Upper lobe of left lung (tissue), 6 donors: ENCODE results near the gene CEP131. TPM values are rescaled to one million over a fixed set of nuclear protein-coding genes. Genes with fewer than 3 reads are reported as not detected.

Experiments used
- ATAC-seq, 2 donors: fragments of 200-7000 bp; cut with Tn5 transposase; one replicate each; pipeline ENCODE4 v1.9.1; 2022; ENCODE audit warnings: mild to moderate bottlenecking in 2 of 2, moderate library complexity in 2 of 2; ENCODE audit not compliant: low FRiP score in 2 of 2
- DNase-seq, 2 donors: peaks; one replicate each; pipeline ENCODE4 v3.0.0-alpha.2; 2019 to 2020
- H3K27ac ChIP-seq, 4 donors: fragments of 200-600 bp; sonication (generic); one replicate each; pipeline ENCODE4 v1.5.1; 2016 to 2019
- H3K27me3 ChIP-seq, 4 donors: fragments of 200-600 bp; sonication (generic); one replicate each; pipeline ENCODE4 v1.5.1; 2017 to 2019
- H3K36me3 ChIP-seq, 4 donors: fragments of 200-600 bp; sonication (generic); one replicate each; pipeline ENCODE4 v1.5.1; 2016 to 2019
- H3K4me1 ChIP-seq, 4 donors: fragments of 200-600 bp; sonication (generic); one replicate each; pipeline ENCODE4 v1.5.1; 2018 to 2019
- H3K4me3 ChIP-seq, 4 donors: fragments of 200-600 bp; sonication (generic); one replicate each; pipeline ENCODE4 v1.5.1; 2017 to 2019; ENCODE audit warnings: mild to moderate bottlenecking in 2 of 4, moderate library complexity in 1 of 4
- H3K9me3 ChIP-seq, 4 donors: fragments of 200-600 bp; sonication (generic); one replicate each; pipeline ENCODE4 v1.5.1; 2018 to 2019
- EP300 ChIP-seq, 4 donors: sonication (generic); formaldehyde crosslinking; IDR thresholded peaks; one replicate each; pipeline ENCODE4 v1.5.1; 2017; ENCODE audit warnings: antibody characterized with exemption in 4 of 4, control low read depth in 2 of 4
- POLR2A ChIP-seq, 4 donors: fragments of 450-650 bp; IDR thresholded peaks; one replicate each; pipeline ENCODE4 v1.5.1; 2016 to 2017; ENCODE audit warnings: antibody characterized with exemption in 4 of 4, mild to moderate bottlenecking in 2 of 4
- POLR2AphosphoS5 ChIP-seq, 2 donors: sonication (generic); formaldehyde crosslinking; IDR thresholded peaks; one replicate each; pipeline ENCODE4 v1.5.1; 2017; ENCODE audit warnings: antibody characterized with exemption in 2 of 2
- WGBS, 2 donors: methylation state at CpG; one replicate each; pipeline ENCODE4 v1.1.5; 2017 to 2018; 5-methylcytosine and 5-hydroxymethylcytosine counted together
- total RNA-seq, 6 donors: library from RNA; depleted of rRNA in 4 of 6; stranded (reverse); fragments of >200 nt in 4 of 6; gene quantifications; one replicate each; pipeline versions ENCODE4 v1.1.0 to v1.2.1, GENCODE V29; 2016 to 2021
- TF ChIP-seq, protein P1 (sequence below), 6 experiments: fragments of 450-650 bp in 4 of 6; fragments of 200-600 bp in 2 of 6; sonication (generic) in 2 of 6; IDR thresholded peaks; one replicate each; pipeline ENCODE4 v1.5.1; 2016 to 2019; ENCODE audit warnings: antibody characterized with exemption in 6 of 6
- donor health status: DM: no; HTN: no; CAD: no; lungs with moderate emphysema.
- donor health status: DM: no; HTN: yes; CAD: no; lungs with severe emphysema.

CEP131 gene
- total RNA-seq, 6 donors from 2014 or later, result 5.3 to 55.5 (median 12.6) TPM

DNA sequence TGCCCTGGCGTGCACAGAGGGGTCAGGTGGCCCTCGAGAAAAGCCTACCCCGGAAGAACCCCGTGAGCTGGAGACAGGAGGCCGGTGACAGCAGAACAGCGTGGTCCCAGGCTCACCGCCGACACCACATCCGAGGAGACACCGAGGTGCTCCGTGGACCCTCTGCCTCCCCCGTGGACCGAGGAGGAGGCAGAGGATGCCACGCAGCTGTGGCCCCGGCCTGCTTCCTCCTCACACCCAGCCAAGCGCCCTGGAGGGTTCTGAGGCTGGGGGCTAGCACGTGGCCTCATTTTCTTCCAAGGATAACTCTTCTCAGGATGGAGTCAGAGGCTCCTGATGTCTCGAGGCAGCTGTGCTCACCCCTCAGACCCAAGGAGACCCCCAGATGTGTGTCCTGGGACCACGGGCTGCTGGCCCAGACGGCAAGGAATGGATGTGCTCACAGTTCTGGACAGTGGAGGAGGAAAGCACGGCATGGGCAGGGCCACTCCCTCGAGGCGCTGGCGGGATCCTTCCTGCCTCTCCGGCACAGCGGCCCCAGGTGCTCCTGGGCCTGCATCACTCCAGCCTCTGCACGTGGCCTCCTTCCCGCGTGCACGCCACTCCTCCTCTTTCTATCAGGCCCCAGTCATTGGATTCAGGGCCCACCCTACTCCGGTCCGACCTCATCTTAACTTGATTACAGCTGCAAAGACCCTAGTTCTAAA is 61.9 kb downstream of the CEP131 start:
- DNase-seq (peak in 1 of 2 donors; percentile 58), ATAC-seq (no peak)
- peak overlapping the region in 1 of 4 donors; percentile 60 for H3K4me3 ChIP-seq
- TF ChIP-seq POLR2A (IDR thresholded peaks at IDR 0.05) (no peak), POLR2AphosphoS5 (IDR thresholded peaks at IDR 0.05) (no peak), EP300 (IDR thresholded peaks at IDR 0.05) (no peak)
- TF ChIP-seq, protein P1, sequence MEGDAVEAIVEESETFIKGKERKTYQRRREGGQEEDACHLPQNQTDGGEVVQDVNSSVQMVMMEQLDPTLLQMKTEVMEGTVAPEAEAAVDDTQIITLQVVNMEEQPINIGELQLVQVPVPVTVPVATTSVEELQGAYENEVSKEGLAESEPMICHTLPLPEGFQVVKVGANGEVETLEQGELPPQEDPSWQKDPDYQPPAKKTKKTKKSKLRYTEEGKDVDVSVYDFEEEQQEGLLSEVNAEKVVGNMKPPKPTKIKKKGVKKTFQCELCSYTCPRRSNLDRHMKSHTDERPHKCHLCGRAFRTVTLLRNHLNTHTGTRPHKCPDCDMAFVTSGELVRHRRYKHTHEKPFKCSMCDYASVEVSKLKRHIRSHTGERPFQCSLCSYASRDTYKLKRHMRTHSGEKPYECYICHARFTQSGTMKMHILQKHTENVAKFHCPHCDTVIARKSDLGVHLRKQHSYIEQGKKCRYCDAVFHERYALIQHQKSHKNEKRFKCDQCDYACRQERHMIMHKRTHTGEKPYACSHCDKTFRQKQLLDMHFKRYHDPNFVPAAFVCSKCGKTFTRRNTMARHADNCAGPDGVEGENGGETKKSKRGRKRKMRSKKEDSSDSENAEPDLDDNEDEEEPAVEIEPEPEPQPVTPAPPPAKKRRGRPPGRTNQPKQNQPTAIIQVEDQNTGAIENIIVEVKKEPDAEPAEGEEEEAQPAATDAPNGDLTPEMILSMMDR (IDR thresholded peaks at IDR 0.05), result no peak
- peaks cover 14 to 29% (median 21%) of the 10 kb centered on the region in 4 donors for H3K4me1 ChIP-seq
- no peaks in the 10 kb centered on the region for H3K36me3 ChIP-seq
- WGBS, 2 donors, result 64 to 74% methylated on average over 10 to 28 of the region's 32 CpGs
- H3K27ac ChIP-seq, result peak overlapping the region; percentile 66 to 92 (median 85)
- H3K27me3 ChIP-seq, result peaks cover 1 to 7% (median 5%) of the 10 kb centered on the region in 4 donors
- H3K9me3 ChIP-seq, result no peaks in the 10 kb centered on the region

DNA sequence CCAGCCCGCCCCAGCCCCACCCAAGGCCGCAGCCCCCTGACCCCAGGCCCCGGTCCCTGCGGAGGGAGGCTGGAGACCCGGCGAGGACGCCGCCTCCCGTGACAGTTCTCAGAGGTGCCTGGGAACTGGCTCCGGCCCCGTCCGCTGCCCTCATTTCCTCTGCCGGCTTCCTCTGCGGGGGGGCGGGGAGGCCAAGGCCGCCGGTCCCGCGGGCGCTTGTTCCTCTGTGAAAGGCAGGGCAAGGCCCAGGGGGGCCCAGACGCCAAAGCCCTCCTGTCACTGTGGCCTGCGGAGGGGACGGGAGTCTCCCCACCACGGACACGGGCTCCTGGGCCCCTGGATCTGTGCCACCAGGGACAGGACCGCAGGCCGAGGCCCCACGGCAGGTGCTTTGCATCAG is 62.5 kb downstream of the CEP131 start:
- Histone ChIP-seq H3K4me1 (peaks cover 9 to 25% (median 17%) of the 10 kb centered on the region in 4 donors), H3K36me3 (no peaks in the 10 kb centered on the region), H3K27ac (peak overlapping the region; percentile 66 to 92 (median 85)), H3K27me3 (peaks cover 0 to 3% (median 2%) of the 10 kb centered on the region in 4 donors), H3K4me3 (peak overlapping the region; percentile 25 to 60 (median 44)), H3K9me3 (no peaks in the 10 kb centered on the region)
- ATAC-seq (peak; percentile 37 to 55), DNase-seq (peak; percentile 66 to 90)
- peak in 1 of 4 donors; percentile 46 for TF ChIP-seq POLR2A (IDR thresholded peaks at IDR 0.05)
- TF ChIP-seq, protein P1 (IDR thresholded peaks at IDR 0.05), result no peak
- TF ChIP-seq POLR2AphosphoS5 (IDR thresholded peaks at IDR 0.05), result peak in 1 of 2 donors; percentile 33
- no peak for TF ChIP-seq EP300 (IDR thresholded peaks at IDR 0.05)
- WGBS, 2 donors, result 27 to 52% methylated on average over 3 to 14 of the region's 28 CpGs

DNA sequence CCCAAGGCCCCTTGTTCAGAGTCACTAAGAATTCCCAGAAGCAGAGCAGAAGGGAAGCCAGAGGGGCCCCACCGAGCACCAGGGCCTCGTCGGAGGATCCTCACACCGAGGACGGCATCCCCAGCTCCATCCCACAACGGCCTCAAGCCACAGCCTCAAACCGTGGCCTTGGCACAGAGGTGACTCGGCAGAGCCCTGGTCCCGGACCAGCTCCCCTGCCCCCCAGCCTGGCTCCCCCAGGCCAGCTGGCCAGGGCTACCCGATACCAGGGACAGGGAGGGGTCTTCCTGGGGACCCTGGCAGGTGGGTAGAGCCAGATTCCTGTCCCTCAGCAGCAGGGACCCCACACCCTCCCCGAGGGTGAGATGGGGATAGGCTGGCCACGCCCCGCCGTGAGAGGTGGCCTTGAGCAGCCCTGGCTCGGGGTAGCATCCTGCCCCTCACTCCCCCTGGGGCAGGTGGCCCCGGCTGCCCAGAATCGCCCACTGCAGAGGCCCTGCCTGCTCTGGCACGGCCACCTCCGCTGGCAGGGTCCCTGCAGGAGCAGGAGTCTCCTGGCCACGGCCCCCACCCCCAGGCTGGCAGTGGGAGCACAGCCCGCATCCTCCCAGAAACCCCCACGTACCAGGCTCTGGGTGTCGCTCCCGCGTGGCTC is 63.0 kb downstream of the CEP131 start:
- TF ChIP-seq EP300 (IDR thresholded peaks at IDR 0.05) (no peak), POLR2AphosphoS5 (IDR thresholded peaks at IDR 0.05) (no peak), POLR2A (IDR thresholded peaks at IDR 0.05) (no peak)
- TF ChIP-seq, protein P1 (IDR thresholded peaks at IDR 0.05), result no peak
- Histone ChIP-seq H3K27ac (peak overlapping the region; percentile 66 to 92 (median 85)), H3K9me3 (no peaks in the 10 kb centered on the region), H3K4me3 (peak overlapping the region; percentile 25 to 60 (median 44)), H3K36me3 (no peaks in the 10 kb centered on the region), H3K27me3 (peaks cover 0 to under 1% (median 0%) of the 10 kb centered on the region in 4 donors), H3K4me1 (peaks cover 9 to 25% (median 16%) of the 10 kb centered on the region in 4 donors)
- DNase-seq (no peak), ATAC-seq (peak; percentile 4 to 6)
- WGBS, 2 donors, result 50 to 54% methylated on average over 10 to 16 of the region's 25 CpGs

DNA sequence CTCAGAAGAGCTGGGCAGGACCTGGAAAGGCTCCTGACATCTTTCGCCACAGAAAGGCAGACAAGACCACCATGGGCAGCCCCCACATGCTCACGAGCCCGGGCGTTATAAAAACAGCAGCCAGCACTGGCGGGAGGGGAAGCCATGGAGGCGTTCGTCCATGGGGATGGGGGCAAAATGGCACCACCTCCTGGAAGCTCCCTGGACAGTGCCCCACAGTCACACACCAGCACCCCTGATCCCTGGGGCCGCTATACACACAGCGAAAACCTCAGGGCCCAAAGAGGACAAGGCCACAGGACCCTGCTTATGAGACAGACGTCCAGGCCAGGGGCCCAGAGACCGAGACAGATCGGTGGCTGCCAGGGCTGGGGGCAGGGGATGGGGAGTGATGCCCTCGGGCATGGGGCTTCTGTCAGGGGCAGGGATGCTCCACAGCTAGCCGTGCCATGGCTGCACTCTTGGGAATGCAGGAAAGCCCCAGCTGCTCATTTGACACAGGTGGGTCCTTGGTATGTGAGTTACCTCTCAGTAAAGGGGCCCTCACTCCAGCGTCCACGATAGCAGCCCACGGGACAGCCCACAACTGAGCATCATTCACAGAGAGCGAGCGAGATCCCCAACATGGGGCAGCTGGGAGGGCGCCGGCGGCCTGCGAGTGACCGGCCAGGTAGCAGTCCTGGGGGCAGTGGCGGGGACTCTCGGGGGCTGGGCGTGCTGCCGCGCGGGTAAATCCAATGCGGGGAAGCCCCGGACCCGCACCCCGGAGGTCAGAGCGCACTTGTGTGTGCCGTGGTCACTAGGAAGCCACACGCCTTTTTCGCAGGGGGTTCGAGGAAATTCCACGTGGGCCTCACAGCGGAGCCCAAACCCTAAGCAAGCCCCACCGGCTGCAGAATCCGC is 63.8 kb downstream of the CEP131 start:
- TF ChIP-seq POLR2AphosphoS5 (IDR thresholded peaks at IDR 0.05) (no peak), POLR2A (IDR thresholded peaks at IDR 0.05) (no peak), EP300 (IDR thresholded peaks at IDR 0.05) (no peak)
- TF ChIP-seq, protein P1 (IDR thresholded peaks at IDR 0.05), result no peak
- H3K27me3 ChIP-seq, result no peaks in the 10 kb centered on the region
- WGBS, 2 donors, result 91 to 93% methylated on average over 22 to 43 of the region's 43 CpGs
- H3K4me1 ChIP-seq, result peaks cover 9 to 25% (median 16%) of the 10 kb centered on the region in 4 donors
- H3K36me3 ChIP-seq, result no peaks in the 10 kb centered on the region
- DNase-seq (peak in 1 of 2 donors; percentile 70), ATAC-seq (no peak)
- H3K4me3 ChIP-seq, result peak overlapping the region in 3 of 4 donors; percentile 42 to 60 (median 45)
- no peaks in the 10 kb centered on the region for H3K9me3 ChIP-seq
- peak overlapping the region in 1 of 4 donors; percentile 92 for H3K27ac ChIP-seq
